Osteocyte (in vitro differentiated cells): ENCODE data around the gene FBXO21. TPM values are rescaled to one million over a fixed set of nuclear protein-coding genes. Genes with fewer than 3 reads are reported as not detected.

ENCODE experiments used
- DNase-seq: peaks from one replicate; pipeline ENCODE4 v3.0.0; 2021; ENCODE audit warnings: mixed read lengths; ENCODE audit not compliant: unreplicated experiment; ENCODE audit errors: extremely low spot score
- H3K27ac Mint-ChIP-seq: one replicate; pipeline ENCODE4 v1.8.0; 2021; ENCODE audit warnings: mild to moderate bottlenecking, mixed read lengths; ENCODE audit not compliant: unreplicated experiment
- H3K27me3 Mint-ChIP-seq: one replicate; pipeline ENCODE4 v1.8.0; 2021; ENCODE audit warnings: mixed read lengths; ENCODE audit not compliant: unreplicated experiment
- H3K36me3 Mint-ChIP-seq: one replicate; pipeline ENCODE4 v1.8.0; 2021; ENCODE audit warnings: mixed read lengths; ENCODE audit not compliant: unreplicated experiment
- H3K4me1 Mint-ChIP-seq: one replicate; pipeline ENCODE4 v1.8.0; 2021; ENCODE audit warnings: mixed read lengths; ENCODE audit not compliant: unreplicated experiment
- H3K4me3 Mint-ChIP-seq: one replicate; pipeline ENCODE4 v1.8.0; 2021; ENCODE audit warnings: mild to moderate bottlenecking, moderate library complexity, mixed read lengths; ENCODE audit not compliant: unreplicated experiment
- H3K9me3 Mint-ChIP-seq: one replicate; pipeline ENCODE4 v1.8.0; 2021; ENCODE audit warnings: mixed read lengths; ENCODE audit not compliant: unreplicated experiment
- CTCF ChIP-seq: fragments of 200-600 bp; sonication (generic); IDR thresholded peaks from 2 replicates; pipeline ENCODE4 v1.5.0; 2021; ENCODE audit warnings: antibody characterized with exemption, mild to moderate bottlenecking, moderate library complexity
- long read RNA-seq: library from polyadenylated mRNA; unstranded; transcript quantifications from one replicate; pipeline ENCODE4 v2.0.0, GENCODE V29; 2021
- total RNA-seq: library from RNA; stranded (reverse); gene quantifications from 2 replicates; pipeline ENCODE4 v1.2.1, GENCODE V29; 2021

FBXO21 gene
- total RNA-seq: 49.0 and 49.8 TPM in 2 replicates
- long read RNA-seq, full-length matches to known transcripts: 477 of 516 reads
- long read RNA-seq, partial matches to known transcripts: 12 of 516 reads
- long read RNA-seq, other reads (novel, unspliced or antisense): 27 of 516 reads

GRCh38 chr12:117190210-117190781, at the start of gene FBXO21:
TSS of gene FBXO21 (minus strand) at chr12:117190470. CDS start at chr12:117190456, 14 bp downstream.
- H3K9me3 Mint-ChIP-seq: peaks cover 7% of the 10 kb centered on the region
- DNase-seq: peak; percentile 96
- H3K4me3 Mint-ChIP-seq: peak within 1 kb of the TSS; percentile 91
- H3K27ac Mint-ChIP-seq: peak within 1 kb of the TSS; percentile 43
- no peak for TF ChIP-seq CTCF
- peaks cover 21% of the 10 kb centered on the region for H3K4me1 Mint-ChIP-seq
- H3K36me3 Mint-ChIP-seq: peaks cover 10% of the 10 kb centered on the region
- H3K27me3 Mint-ChIP-seq: peaks cover 21% of the 10 kb centered on the region

GRCh38 chr12:117236456-117237001, 46.3 kb upstream of the FBXO21 start:
- TF ChIP-seq CTCF: peak; percentile 72
- peak; percentile 90 for DNase-seq
- Mint-ChIP-seq H3K9me3 (no peaks in the 10 kb centered on the region), H3K4me3 (no peak overlapping the region), H3K27ac (no peak overlapping the region), H3K27me3 (peaks cover 3% of the 10 kb centered on the region), H3K4me1 (no peaks in the 10 kb centered on the region), H3K36me3 (no peaks in the 10 kb centered on the region)

GRCh38 chr12:117235261-117235660, 45.0 kb upstream of the FBXO21 start:
- no peak for DNase-seq

GRCh38 chr12:117234441-117234840, 44.2 kb upstream of the FBXO21 start:
- TF ChIP-seq CTCF: no peak
- Mint-ChIP-seq H3K36me3 (no peaks in the 10 kb centered on the region), H3K4me1 (no peaks in the 10 kb centered on the region), H3K9me3 (no peaks in the 10 kb centered on the region), H3K27me3 (peaks cover 10% of the 10 kb centered on the region), H3K27ac (no peak overlapping the region), H3K4me3 (no peak overlapping the region)
- DNase-seq: no peak

More at GRCh38 chr12:117235261-117235660, 45.0 kb upstream of the FBXO21 start:
- Mint-ChIP-seq H3K27ac (no peak overlapping the region), H3K36me3 (no peaks in the 10 kb centered on the region), H3K4me3 (no peak overlapping the region), H3K4me1 (no peaks in the 10 kb centered on the region), H3K27me3 (peaks cover 10% of the 10 kb centered on the region), H3K9me3 (no peaks in the 10 kb centered on the region)
- TF ChIP-seq CTCF: no peak

GRCh38 chr12:117231750-117232149, 41.5 kb upstream of the FBXO21 start:
- Mint-ChIP-seq H3K4me3 (no peak overlapping the region), H3K4me1 (no peaks in the 10 kb centered on the region), H3K9me3 (no peaks in the 10 kb centered on the region), H3K27ac (no peak overlapping the region), H3K27me3 (peaks cover 10% of the 10 kb centered on the region), H3K36me3 (no peaks in the 10 kb centered on the region)
- TF ChIP-seq CTCF: no peak
- no peak for DNase-seq
